Stimulated activated CD8-positive, alpha-beta memory T cell treated with anti-CD3 and anti-CD28 coated beads, Interleukin-7, amount 100 ng/mL, for 4 hours (primary cell): ENCODE measurements around the gene KLHL24.
"Not testable (repeated sequence)": the region's sequence is repeated elsewhere in the genome, so short reads cannot be mapped to it uniquely, and the experiment has no call there.

Experiments used
- DNase-seq, 2 donors: peaks; one replicate each; pipeline ENCODE4 v3.0.0-alpha.2; 2020; ENCODE audit warnings: low read depth in 2 of 2

The KLHL24 gene

GRCh38 chr3:183635431-183636220, at the start of gene KLHL24:
Gene KLHL24 (plus strand): TSS chr3:183635623. CDS start chr3:183650357, 14,734 bp downstream.
- DNase-seq: peak; percentile 83 to 84

GRCh38 chr3:183586477-183586876, 48.9 kb upstream of the KLHL24 start:
- DNase-seq: no peak

- no peak for DNase-seq
These were observed 48.1 kb upstream of the KLHL24 start for GRCh38 chr3:183587336-183587735.

GRCh38 chr3:183590442-183590841, 45.0 kb upstream of the KLHL24 start:
- no peak for DNase-seq

- no peak for DNase-seq
These were observed 43.4 kb upstream of the KLHL24 start for GRCh38 chr3:183591881-183592521.

GRCh38 chr3:183592821-183593220, 42.6 kb upstream of the KLHL24 start:
- DNase-seq: no peak

GRCh38 chr3:183594636-183595035, 40.8 kb upstream of the KLHL24 start:
- no peak for DNase-seq

GRCh38 chr3:183597959-183598358, 37.5 kb upstream of the KLHL24 start:
- no peak for DNase-seq

- DNase-seq: not testable (repeated sequence)
These were observed 24.1 kb upstream of the KLHL24 start for GRCh38 chr3:183611326-183611725.

GRCh38 chr3:183613366-183614285, 21.8 kb upstream of the KLHL24 start:
- DNase-seq: no peak

- DNase-seq: no peak
These were observed 16.9 kb upstream of the KLHL24 start for GRCh38 chr3:183618542-183618941.

- DNase-seq: no peak
These were observed 16.4 kb upstream of the KLHL24 start for GRCh38 chr3:183619010-183619409.

- DNase-seq: no peak
These were observed 15.7 kb upstream of the KLHL24 start for GRCh38 chr3:183619624-183620251.

GRCh38 chr3:183620252-183620628, 15.2 kb upstream of the KLHL24 start:
- DNase-seq: no peak

- DNase-seq: not testable (repeated sequence)
These were observed 12.9 kb upstream of the KLHL24 start for GRCh38 chr3:183622473-183622872.

- no peak for DNase-seq
These were observed 8.4 kb upstream of the KLHL24 start for GRCh38 chr3:183626877-183627594.

- DNase-seq: no peak
These were observed 5.7 kb upstream of the KLHL24 start for GRCh38 chr3:183629546-183630301.

- no peak for DNase-seq
These were observed 3.7 kb upstream of the KLHL24 start for GRCh38 chr3:183631715-183632114.

GRCh38 chr3:183632725-183633124, 2.7 kb upstream of the KLHL24 start:
- DNase-seq: not testable (repeated sequence)

- no peak for DNase-seq
These were observed 716 bp upstream of the KLHL24 start for GRCh38 chr3:183634707-183635106.
